BLaER1 treated with 17β-estradiol and CSF1 and Interleukin-3, amounts not matched to agents 10 nM and 100 nM (cell line): ENCODE results near the gene BAIAP3.

ENCODE experiments used
- H3K27ac ChIP-seq, 11 experiments: shearing (Covaris generic); formaldehyde crosslinking; 2 replicates each; pipeline ENCODE4 v1.8.1; 2022
- H3K27me3 ChIP-seq, 11 experiments: shearing (Covaris generic); formaldehyde crosslinking; 2 replicates each; pipeline ENCODE4 v1.8.1; 2022
- H3K36me3 ChIP-seq, 11 experiments: shearing (Covaris generic); formaldehyde crosslinking; 2 replicates each; pipeline ENCODE4 v1.8.1; 2022
- H3K4me1 ChIP-seq, 10 experiments: shearing (Covaris generic); formaldehyde crosslinking; 2 replicates each; pipeline ENCODE4 v1.8.1; 2022
- H3K4me2 ChIP-seq, 11 experiments: shearing (Covaris generic); formaldehyde crosslinking; 2 replicates each; pipeline ENCODE4 v1.8.1; 2022
- H3K4me3 ChIP-seq, 10 experiments: shearing (Covaris generic); formaldehyde crosslinking; 2 replicates each; pipeline ENCODE4 v1.8.1; 2022
- H3K9ac ChIP-seq, 11 experiments: shearing (Covaris generic); formaldehyde crosslinking; 2 replicates each; pipeline ENCODE4 v1.8.1; 2022
- H3K9me3 ChIP-seq, 11 experiments: shearing (Covaris generic); formaldehyde crosslinking; replicated peaks in 1 of 11; 2 replicates each; pipeline ENCODE4 v1.8.1; 2022
- H4K20me1 ChIP-seq, 11 experiments: shearing (Covaris generic); formaldehyde crosslinking; 2 replicates each; pipeline ENCODE4 v1.8.1; 2022
- Cebpa-rat ChIP-seq, 11 experiments: shearing (Covaris generic); IDR thresholded peaks; 2 replicates each; pipeline ENCODE4 v1.8.1; 2022

The BAIAP3 gene

GRCh38 chr16:1312903-1313302 is 20.5 kb upstream of the BAIAP3 start:
- peaks cover 20 to 31% (median 23%) of the 10 kb centered on the region in 10 experiments for H3K4me1 ChIP-seq
- H3K4me3 ChIP-seq, result no peak overlapping the region
- no peak for TF ChIP-seq Cebpa-rat (IDR thresholded peaks at IDR 0.05)
- peak overlapping the region; percentile 99 to 100 (median 100); a peak in 18 of 22 replicates for H3K9ac ChIP-seq
- peaks cover 81 to 84% (median 82%) of the 10 kb centered on the region in 11 experiments for H4K20me1 ChIP-seq
- H3K27ac ChIP-seq, result no peak overlapping the region
- H3K4me2 ChIP-seq, result peak overlapping the region in 10 of 11 experiments; percentile 93 to 100 (median 97); a peak in 17 of 22 replicates
- no peaks in the 10 kb centered on the region for H3K9me3 ChIP-seq
- no peaks in the 10 kb centered on the region for H3K27me3 ChIP-seq
- peaks cover 62 to 76% (median 70%) of the 10 kb centered on the region in 11 experiments for H3K36me3 ChIP-seq

- peaks cover 90 to 93% (median 92%) of the 10 kb centered on the region in 11 experiments for H4K20me1 ChIP-seq
- H3K4me3 ChIP-seq, result no peak overlapping the region
- no peak overlapping the region for H3K27ac ChIP-seq
- H3K4me1 ChIP-seq, result peaks cover 20 to 31% (median 23%) of the 10 kb centered on the region in 10 experiments
- H3K9me3 ChIP-seq, result no peaks in the 10 kb centered on the region
- no peak for TF ChIP-seq Cebpa-rat (IDR thresholded peaks at IDR 0.05)
- no peaks in the 10 kb centered on the region for H3K27me3 ChIP-seq
- peaks cover 72 to 86% (median 79%) of the 10 kb centered on the region in 11 experiments for H3K36me3 ChIP-seq
- H3K9ac ChIP-seq, result peak overlapping the region in 8 of 11 experiments; percentile 24 to 100 (median 39); a peak in 8 of 22 replicates
- H3K4me2 ChIP-seq, result 0 out of 22 replicates have a peak overlapping the region, but pooled peaks of 2 of the 11 experiments have one; percentile 7 to 8
Observed at GRCh38 chr16:1313721-1314369, 19.6 kb upstream of the BAIAP3 start.

DNA sequence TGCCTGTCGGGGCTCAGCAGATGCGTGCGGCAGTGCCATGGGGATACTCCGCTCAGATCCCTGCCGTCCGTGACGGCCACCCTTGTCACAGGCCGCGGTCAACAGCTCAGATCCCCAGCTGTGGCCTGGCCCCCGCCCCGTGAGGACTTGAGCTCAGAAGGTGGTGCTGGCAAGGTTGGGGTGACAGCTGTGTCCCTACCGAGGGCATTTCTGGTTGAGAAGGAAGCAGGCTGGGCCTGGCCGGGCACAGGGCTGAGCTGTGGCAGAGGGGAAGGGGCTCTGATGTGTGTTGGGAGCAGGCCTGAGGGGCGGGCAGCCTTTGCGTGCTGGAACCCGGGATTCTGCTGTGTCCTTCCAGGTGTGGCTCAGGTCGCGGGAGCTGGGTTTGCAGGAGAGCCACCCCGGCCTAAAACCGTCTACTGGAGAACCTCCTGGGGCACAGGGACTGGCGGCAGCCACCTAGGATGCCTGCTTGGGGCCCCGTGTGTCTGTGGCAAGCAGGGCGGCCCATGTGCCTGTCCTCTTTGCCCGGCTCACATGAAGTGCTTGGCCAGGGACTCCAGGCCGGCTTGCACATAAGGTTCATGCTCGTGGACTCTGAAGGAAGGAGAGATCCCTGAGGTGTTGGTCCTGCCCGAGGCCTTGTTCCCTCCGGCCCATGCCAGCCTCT is 18.9 kb upstream of the BAIAP3 start:
- Histone ChIP-seq H3K36me3 (peaks cover 79 to 92% (median 86%) of the 10 kb centered on the region in 11 experiments), H3K4me1 (peaks cover 20 to 31% (median 23%) of the 10 kb centered on the region in 10 experiments), H3K4me2 (no peak overlapping the region), H3K9me3 (no peaks in the 10 kb centered on the region), H3K9ac (peak overlapping the region in 7 of 11 experiments; percentile 31 to 100 (median 39); a peak in 9 of 22 replicates), H3K4me3 (no peak overlapping the region), H3K27me3 (no peaks in the 10 kb centered on the region), H3K27ac (no peak overlapping the region), H4K20me1 (peaks cover 97 to 100% (median 98%) of the 10 kb centered on the region in 11 experiments)
- no peak for TF ChIP-seq Cebpa-rat (IDR thresholded peaks at IDR 0.05)

- Histone ChIP-seq H4K20me1 (peaks cover 100% of the 10 kb centered on the region in 11 experiments), H3K4me2 (no peak overlapping the region), H3K4me1 (peaks cover 20 to 31% (median 23%) of the 10 kb centered on the region in 10 experiments), H3K9me3 (no peaks in the 10 kb centered on the region), H3K27ac (no peak overlapping the region), H3K36me3 (peaks cover 87 to 100% (median 94%) of the 10 kb centered on the region in 11 experiments), H3K4me3 (no peak overlapping the region), H3K9ac (peak overlapping the region in 4 of 11 experiments; percentile 22 to 99 (median 33); a peak in 4 of 22 replicates), H3K27me3 (no peaks in the 10 kb centered on the region)
- TF ChIP-seq Cebpa-rat (IDR thresholded peaks at IDR 0.05), result no peak
Observed at GRCh38 chr16:1315081-1316032, 18.1 kb upstream of the BAIAP3 start.

- H4K20me1 ChIP-seq, result peaks cover 100% of the 10 kb centered on the region in 11 experiments
- H3K4me3 ChIP-seq, result no peak overlapping the region
- no peaks in the 10 kb centered on the region for H3K27me3 ChIP-seq
- H3K4me2 ChIP-seq, result no peak overlapping the region
- H3K9ac ChIP-seq, result peak overlapping the region in 2 of 11 experiments; percentile 8 to 13; a peak in 3 of 22 replicates
- peaks cover 20 to 33% (median 22%) of the 10 kb centered on the region in 10 experiments for H3K4me1 ChIP-seq
- H3K9me3 ChIP-seq, result no peaks in the 10 kb centered on the region
- TF ChIP-seq Cebpa-rat (IDR thresholded peaks at IDR 0.05), result no peak
- peaks cover 94 to 100% (median 99%) of the 10 kb centered on the region in 11 experiments for H3K36me3 ChIP-seq
- no peak overlapping the region for H3K27ac ChIP-seq
Observed at GRCh38 chr16:1316033-1316405, 17.4 kb upstream of the BAIAP3 start.

- Histone ChIP-seq H3K4me3 (no peak overlapping the region), H3K36me3 (peaks cover 98 to 100% (median 100%) of the 10 kb centered on the region in 11 experiments), H3K27ac (no peak overlapping the region), H3K4me2 (no peak overlapping the region), H3K9ac (peak overlapping the region in 1 of 11 experiments; percentile 15; a peak in 1 of 22 replicates), H3K9me3 (no peaks in the 10 kb centered on the region), H4K20me1 (peaks cover 97 to 100% (median 100%) of the 10 kb centered on the region in 11 experiments), H3K4me1 (peaks cover 3 to 23% (median 6%) of the 10 kb centered on the region in 10 experiments; a peak in 17 of 20 replicates), H3K27me3 (no peaks in the 10 kb centered on the region)
- no peak for TF ChIP-seq Cebpa-rat (IDR thresholded peaks at IDR 0.05)
Observed at GRCh38 chr16:1317479-1318267, 15.8 kb upstream of the BAIAP3 start.

DNA sequence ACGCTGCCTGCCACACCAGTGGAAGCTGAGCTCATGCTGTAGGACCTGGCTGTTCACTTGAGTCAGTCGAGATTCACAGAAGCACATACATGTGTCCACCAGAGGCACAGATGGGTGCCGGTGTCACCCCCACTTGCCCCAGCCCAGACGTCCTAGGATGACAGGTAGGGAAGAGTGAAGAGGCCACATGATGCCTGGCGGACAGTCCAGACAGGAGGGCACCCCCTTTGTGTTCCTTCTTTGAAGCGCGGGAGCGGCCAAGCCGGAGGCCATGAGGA is 15.2 kb upstream of the BAIAP3 start:
- H3K4me3 ChIP-seq, result no peak overlapping the region
- no peak overlapping the region for H3K27ac ChIP-seq
- H3K36me3 ChIP-seq, result peaks cover 98 to 100% (median 100%) of the 10 kb centered on the region in 11 experiments
- peaks cover 0 to 23% (median 5%) of the 10 kb centered on the region in 10 experiments; a peak in 9 of 20 replicates for H3K4me1 ChIP-seq
- H3K27me3 ChIP-seq, result no peaks in the 10 kb centered on the region
- H4K20me1 ChIP-seq, result peaks cover 93 to 100% (median 100%) of the 10 kb centered on the region in 11 experiments
- TF ChIP-seq Cebpa-rat (IDR thresholded peaks at IDR 0.05), result no peak
- peak overlapping the region in 1 of 11 experiments; percentile 15; a peak in 1 of 22 replicates for H3K9ac ChIP-seq
- H3K4me2 ChIP-seq, result no peak overlapping the region
- H3K9me3 ChIP-seq, result no peaks in the 10 kb centered on the region

DNA sequence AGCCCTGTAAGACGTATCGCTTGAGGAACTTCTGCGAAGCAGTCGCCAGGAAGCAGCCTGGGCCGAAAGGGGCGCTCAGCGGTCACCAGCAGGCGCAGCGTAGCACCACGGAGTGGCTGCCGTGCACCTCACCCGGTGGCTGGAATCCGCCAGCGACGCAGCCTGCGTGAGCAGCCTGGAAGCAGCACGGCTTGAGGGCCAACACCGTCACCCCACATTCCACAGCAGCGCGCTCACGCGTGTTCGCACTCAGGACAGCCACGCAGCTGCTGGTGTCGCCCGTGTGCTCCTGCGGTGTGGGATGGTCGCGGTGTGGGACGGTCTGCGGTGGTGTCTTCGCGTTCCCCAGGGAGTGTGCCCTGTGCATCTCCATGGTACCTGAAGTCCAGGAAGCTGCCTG is 14.4 kb upstream of the BAIAP3 start:
- Histone ChIP-seq H4K20me1 (peaks cover 93 to 100% (median 100%) of the 10 kb centered on the region in 11 experiments), H3K4me2 (no peak overlapping the region), H3K9ac (no peak overlapping the region; a peak in 1 of 22 replicates), H3K27me3 (no peaks in the 10 kb centered on the region), H3K9me3 (no peaks in the 10 kb centered on the region), H3K27ac (no peak overlapping the region), H3K4me1 (peaks cover 0 to 25% (median 10%) of the 10 kb centered on the region in 10 experiments; a peak in 10 of 20 replicates), H3K4me3 (no peak overlapping the region), H3K36me3 (peaks cover 98 to 100% (median 100%) of the 10 kb centered on the region in 11 experiments)
- no peak for TF ChIP-seq Cebpa-rat (IDR thresholded peaks at IDR 0.05)
